HepG2 (cell line): ENCODE measurements around the gene MIOS. TPM values are rescaled to one million over a fixed set of nuclear protein-coding genes. Genes with fewer than 3 reads are reported as not detected.

Experiments
- ARNT ChIP-seq: fragments of 450-650 bp; IDR thresholded peaks from 2 replicates; pipeline ENCODE4 v1.6.1; 2017
- HDAC6 ChIP-seq: fragments of 200-600 bp; sonication (generic); IDR thresholded peaks from 2 replicates; pipeline ENCODE4 v1.7.0; 2017; ENCODE audit warnings: mild to moderate bottlenecking, antibody characterized with exemption, low read length, low read depth
- HNF1B ChIP-seq: sonication (generic); formaldehyde crosslinking; IDR thresholded peaks from 2 replicates; pipeline ENCODE4 v1.5.1; 2020; ENCODE audit warnings: mild to moderate bottlenecking, moderate library complexity, missing genetic modification reagents
- NR3C1 ChIP-seq: sonication (generic); formaldehyde crosslinking; IDR thresholded peaks from 2 replicates; pipeline ENCODE4 v1.4.0; 2020; ENCODE audit warnings: missing genetic modification reagents
- PCBP2 ChIP-seq: fragments of 200-400 bp; formaldehyde crosslinking; optimal IDR thresholded peaks from 2 replicates; pipeline ENCODE3; 2018; ENCODE audit warnings: low read length, low read depth; ENCODE audit not compliant: poor library complexity, severe bottlenecking
- REL ChIP-seq: sonication (generic); formaldehyde crosslinking; conservative IDR thresholded peaks from 2 replicates; pipeline ENCODE4 v1.8.0; 2022; ENCODE audit warnings: mild to moderate bottlenecking, missing genetic modification reagents, moderate library complexity
- SALL1 ChIP-seq: sonication (generic); formaldehyde crosslinking; IDR thresholded peaks from 2 replicates; pipeline ENCODE4 v1.8.0; 2022; ENCODE audit warnings: mild to moderate bottlenecking, missing genetic modification reagents
- SOX5 ChIP-seq: IDR thresholded peaks from 2 replicates; pipeline ENCODE4 v1.6.1; 2016; ENCODE audit warnings: borderline replicate concordance
- TBP ChIP-seq: sonication (generic); formaldehyde crosslinking; IDR thresholded peaks from 2 replicates; pipeline ENCODE4 v1.5.0; 2020; ENCODE audit warnings: missing genetic modification reagents
- ZBTB25 ChIP-seq: IDR thresholded peaks from 2 replicates; pipeline ENCODE4 v1.6.1; 2018; ENCODE audit warnings: missing genetic modification reagents
- ZNF234 ChIP-seq: sonication (generic); formaldehyde crosslinking; conservative IDR thresholded peaks from 2 replicates; pipeline ENCODE4 v1.5.1; 2020; ENCODE audit warnings: mild to moderate bottlenecking, missing genetic modification reagents
- ZNF282 ChIP-seq: fragments of 450-650 bp; IDR thresholded peaks from 2 replicates; pipeline ENCODE4 v1.6.1; 2018; ENCODE audit not compliant: partially characterized antibody
- ZNF468 ChIP-seq: sonication (generic); formaldehyde crosslinking; IDR thresholded peaks from 2 replicates; pipeline ENCODE4 v1.8.0; 2022; ENCODE audit warnings: mild to moderate bottlenecking, moderate library complexity, missing genetic modification reagents
- ZNF598 ChIP-seq: sonication (generic); formaldehyde crosslinking; IDR thresholded peaks from 2 replicates; pipeline ENCODE4 v1.5.1; 2020; ENCODE audit warnings: mild to moderate bottlenecking, missing genetic modification reagents, borderline replicate concordance
- ZSCAN12 ChIP-seq: sonication (generic); formaldehyde crosslinking; IDR thresholded peaks from 2 replicates; pipeline ENCODE4 v1.9.0; 2021; ENCODE audit warnings: mild to moderate bottlenecking, missing genetic modification reagents
- ZSCAN9 ChIP-seq: IDR thresholded peaks from 2 replicates; pipeline ENCODE4 v1.6.1; 2016; ENCODE audit warnings: borderline replicate concordance
- polyA plus RNA-seq, 8 experiments: library from polyadenylated mRNA; depleted of rRNA in 3 of 8; stranded (reverse) in 7 of 8; unstranded in 1 of 8; fragments of >200 nt; fragmentation: Illumina TruSeq in 4 of 8; extraction: Trizol in 4 of 8; gene quantifications; 2 replicates each; pipeline versions ENCODE4 v1.2.1 to v1.2.3, GENCODE V29; 2011 to 2016; ENCODE audit warnings: low read depth in 4 of 8, missing spikeins in 1 of 8, mixed read lengths in 1 of 8; ENCODE audit not compliant: insufficient read depth in 1 of 8
- total RNA-seq, 5 experiments: library from RNA; depleted of rRNA; stranded (reverse); fragments of >200 nt; fragmentation: Illumina TruSeq; extraction: Trizol; gene quantifications; 2 replicates each; pipeline ENCODE4 v1.2.3, GENCODE V29; 2016; ENCODE audit warnings: low read depth in 1 of 5
- TF ChIP-seq, protein P1 (sequence below): sonication (generic); formaldehyde crosslinking; IDR thresholded peaks from 2 replicates; pipeline ENCODE4 v1.4.0; 2020; ENCODE audit warnings: mild to moderate bottlenecking, low read depth, missing genetic modification reagents
- TF ChIP-seq, protein P2 (sequence below): sonication (generic); formaldehyde crosslinking; IDR thresholded peaks from 2 replicates; pipeline ENCODE4 v1.5.1; 2020; ENCODE audit warnings: mild to moderate bottlenecking, missing genetic modification reagents, borderline replicate concordance
- TF ChIP-seq, protein P3 (sequence below): sonication (generic); formaldehyde crosslinking; IDR thresholded peaks from 2 replicates; pipeline ENCODE4 v1.8.1; 2023; ENCODE audit warnings: missing genetic modification reagents, mild to moderate bottlenecking, borderline replicate concordance

The MIOS gene
- total and polyA plus RNA-seq, 2 of the 13 experiments (the other 11 are each of a cell fraction or from before 2014, with no cell fraction given): 15.2 to 33.5 TPM

- TF ChIP-seq HNF1B (peak; percentile 76; the same call in 1 of the 2 replicates), SOX5 (CRISPR knock-in tag) (0 out of 2 replicates have a peak, but pooled peaks have one; percentile 10), ZNF234 (no peak), SALL1 (CRISPR knock-in tag) (peak; percentile 82), REL (CRISPR knock-in tag) (0 out of 2 replicates have a peak, but pooled peaks have one; percentile 68), TBP (CRISPR knock-in tag) (no peak), HDAC6 (no peak), ZSCAN9 (CRISPR knock-in tag) (no peak; the same call in 1 of the 2 replicates), ZNF282 (no peak), ZNF598 (CRISPR knock-in tag) (peak; percentile 13; the same call in 1 of the 2 replicates), ZBTB25 (CRISPR knock-in tag) (no peak), ZSCAN12 (CRISPR knock-in tag) (no peak), ZNF468 (no peak), ARNT (no peak), NR3C1 (CRISPR knock-in tag) (no peak), PCBP2 (no peak)
- TF ChIP-seq, protein P1, sequence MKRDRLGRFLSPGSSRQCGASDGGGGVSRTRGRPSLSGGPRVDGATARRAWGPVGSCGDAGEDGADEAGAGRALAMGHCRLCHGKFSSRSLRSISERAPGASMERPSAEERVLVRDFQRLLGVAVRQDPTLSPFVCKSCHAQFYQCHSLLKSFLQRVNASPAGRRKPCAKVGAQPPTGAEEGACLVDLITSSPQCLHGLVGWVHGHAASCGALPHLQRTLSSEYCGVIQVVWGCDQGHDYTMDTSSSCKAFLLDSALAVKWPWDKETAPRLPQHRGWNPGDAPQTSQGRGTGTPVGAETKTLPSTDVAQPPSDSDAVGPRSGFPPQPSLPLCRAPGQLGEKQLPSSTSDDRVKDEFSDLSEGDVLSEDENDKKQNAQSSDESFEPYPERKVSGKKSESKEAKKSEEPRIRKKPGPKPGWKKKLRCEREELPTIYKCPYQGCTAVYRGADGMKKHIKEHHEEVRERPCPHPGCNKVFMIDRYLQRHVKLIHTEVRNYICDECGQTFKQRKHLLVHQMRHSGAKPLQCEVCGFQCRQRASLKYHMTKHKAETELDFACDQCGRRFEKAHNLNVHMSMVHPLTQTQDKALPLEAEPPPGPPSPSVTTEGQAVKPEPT (CRISPR knock-in tag): no peak
- TF ChIP-seq, protein P2, sequence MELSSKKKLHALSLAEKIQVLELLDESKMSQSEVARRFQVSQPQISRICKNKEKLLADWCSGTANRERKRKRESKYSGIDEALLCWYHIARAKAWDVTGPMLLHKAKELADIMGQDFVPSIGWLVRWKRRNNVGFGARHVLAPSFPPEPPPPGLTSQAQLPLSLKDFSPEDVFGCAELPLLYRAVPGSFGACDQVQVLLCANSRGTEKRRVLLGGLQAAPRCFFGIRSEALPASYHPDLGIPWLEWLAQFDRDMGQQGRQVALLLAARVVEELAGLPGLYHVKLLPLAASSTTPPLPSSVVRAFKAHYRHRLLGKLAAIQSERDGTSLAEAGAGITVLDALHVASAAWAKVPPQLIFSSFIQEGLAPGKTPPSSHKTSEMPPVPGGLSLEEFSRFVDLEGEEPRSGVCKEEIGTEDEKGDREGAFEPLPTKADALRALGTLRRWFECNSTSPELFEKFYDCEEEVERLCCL (CRISPR knock-in tag): no peak
- TF ChIP-seq, protein P3, sequence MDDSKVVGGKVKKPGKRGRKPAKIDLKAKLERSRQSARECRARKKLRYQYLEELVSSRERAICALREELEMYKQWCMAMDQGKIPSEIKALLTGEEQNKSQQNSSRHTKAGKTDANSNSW (CRISPR knock-in tag): no peak
These were observed 73.8 kb downstream of the MIOS start, which contains the start of gene UMAD1 (continued) for GRCh38 chr7:7640221-7641128.
